GM19324 (cell line): Measurements from ENCODE around the gene EXOC3L2.
"Not testable (repeated sequence)": the region's sequence is repeated elsewhere in the genome, so short reads cannot be mapped to it uniquely, and the experiment has no call there.

Experiments
- ATAC-seq: cut with Tn5 transposase; IDR thresholded peaks from one replicate; pipeline ENCODE4 v1.9.1; 2021; ENCODE audit warnings: mild to moderate bottlenecking, moderate library complexity; ENCODE audit not compliant: unreplicated experiment, low FRiP score

EXOC3L2 gene

DNA sequence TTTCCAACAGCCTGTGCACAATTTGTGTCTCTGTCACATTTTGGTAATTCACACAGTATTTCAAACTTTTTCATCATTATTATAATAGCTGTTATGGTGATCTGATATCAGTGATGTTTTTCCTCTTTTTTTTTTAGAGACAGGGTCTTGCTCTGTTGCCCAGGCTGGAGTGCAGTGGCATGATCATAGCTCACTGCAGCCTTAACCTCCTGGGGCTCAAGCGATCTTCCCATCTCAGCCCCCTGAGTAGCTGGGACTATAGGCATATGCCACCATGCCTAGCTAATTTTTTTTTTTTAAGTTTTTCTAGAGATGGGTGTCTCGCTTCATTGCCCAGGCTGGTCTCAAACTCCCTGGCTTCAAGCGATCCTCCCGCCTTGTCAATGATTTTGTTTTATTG is 11.6 kb upstream of the EXOC3L2 start:
- no peak for ATAC-seq

DNA sequence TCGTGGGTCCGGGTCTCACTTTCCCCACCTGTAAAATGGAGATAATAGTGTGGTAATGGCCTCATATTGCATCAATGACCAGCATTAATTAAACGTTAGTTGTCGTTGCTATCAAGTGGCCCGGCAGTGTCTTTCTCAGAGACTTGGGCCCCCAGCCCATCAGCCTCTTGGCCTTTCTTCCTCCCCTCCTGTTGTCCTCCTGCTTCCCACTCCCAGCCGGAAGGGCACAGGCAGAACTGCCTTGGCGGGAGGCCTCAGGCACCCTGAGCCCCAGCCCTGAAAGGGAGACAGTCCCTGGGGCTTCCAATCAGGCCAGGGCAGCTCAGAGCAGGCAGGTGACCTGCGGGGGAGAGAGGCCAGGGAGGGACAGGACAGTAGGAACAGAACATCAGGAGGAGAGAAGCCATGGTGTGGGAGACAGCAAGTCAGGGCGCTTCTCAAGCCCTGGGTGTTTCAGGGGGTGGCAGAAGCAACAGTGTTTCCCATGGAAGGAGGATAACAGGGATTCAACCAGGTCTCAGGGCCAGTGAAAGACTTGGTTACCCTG is 10.5 kb upstream of the EXOC3L2 start:
- ATAC-seq: no peak

DNA sequence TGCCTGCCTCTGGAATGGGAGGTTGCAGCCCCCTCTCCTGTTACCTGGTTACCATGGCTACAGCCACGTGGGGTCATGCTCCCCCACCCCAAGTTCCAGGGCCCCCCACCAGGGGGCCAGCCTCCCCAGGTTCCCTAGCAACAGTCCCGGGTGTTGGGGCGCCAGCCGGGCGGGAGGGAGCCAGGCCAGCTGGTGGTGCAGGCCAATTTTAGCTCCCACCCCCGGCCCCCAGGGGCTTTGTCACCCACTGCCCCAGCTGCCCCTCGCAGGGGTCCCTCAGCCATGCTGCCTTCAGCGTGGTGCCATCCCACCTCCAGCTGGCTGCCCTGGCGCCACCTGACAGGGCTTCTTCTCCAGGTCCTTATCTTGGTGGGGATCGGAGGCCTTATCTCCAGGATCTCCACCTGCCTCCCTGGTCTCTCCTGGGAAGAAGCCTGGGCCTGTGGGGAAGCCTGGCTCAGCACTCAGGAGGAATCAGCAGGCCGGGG is 8.9 kb upstream of the EXOC3L2 start:
- no peak for ATAC-seq

DNA sequence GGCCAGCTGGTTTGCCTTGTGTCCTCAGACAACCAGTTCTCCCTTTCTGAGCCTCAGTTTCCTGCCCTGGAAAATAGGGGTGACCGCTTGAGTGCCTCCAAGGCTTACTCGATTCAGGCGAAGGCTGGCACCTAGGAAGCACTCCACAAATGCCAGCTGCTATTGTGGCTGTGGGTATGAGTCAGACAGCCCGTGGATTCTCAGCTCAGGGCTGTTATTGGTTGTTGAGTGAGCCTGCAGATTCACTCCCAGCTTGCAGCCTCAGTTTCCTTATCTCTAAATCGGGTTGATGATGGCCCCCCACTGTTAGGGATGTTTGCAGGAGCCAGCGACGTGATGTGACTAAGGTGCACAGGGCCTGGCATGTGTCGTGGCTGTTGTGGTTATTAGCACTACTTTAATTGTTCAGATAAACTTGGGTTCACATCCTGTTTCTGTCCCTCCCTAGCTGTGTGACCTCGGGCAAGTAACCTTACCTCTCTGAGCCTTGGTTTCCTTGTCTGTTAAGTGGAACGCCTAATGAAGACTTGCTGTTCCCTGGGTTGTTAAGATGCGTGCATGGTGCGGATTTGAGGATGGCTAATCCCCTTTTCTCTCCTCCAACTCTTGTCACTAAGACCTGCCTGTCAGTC is 8.3 kb upstream of the EXOC3L2 start:
- ATAC-seq: no peak

DNA sequence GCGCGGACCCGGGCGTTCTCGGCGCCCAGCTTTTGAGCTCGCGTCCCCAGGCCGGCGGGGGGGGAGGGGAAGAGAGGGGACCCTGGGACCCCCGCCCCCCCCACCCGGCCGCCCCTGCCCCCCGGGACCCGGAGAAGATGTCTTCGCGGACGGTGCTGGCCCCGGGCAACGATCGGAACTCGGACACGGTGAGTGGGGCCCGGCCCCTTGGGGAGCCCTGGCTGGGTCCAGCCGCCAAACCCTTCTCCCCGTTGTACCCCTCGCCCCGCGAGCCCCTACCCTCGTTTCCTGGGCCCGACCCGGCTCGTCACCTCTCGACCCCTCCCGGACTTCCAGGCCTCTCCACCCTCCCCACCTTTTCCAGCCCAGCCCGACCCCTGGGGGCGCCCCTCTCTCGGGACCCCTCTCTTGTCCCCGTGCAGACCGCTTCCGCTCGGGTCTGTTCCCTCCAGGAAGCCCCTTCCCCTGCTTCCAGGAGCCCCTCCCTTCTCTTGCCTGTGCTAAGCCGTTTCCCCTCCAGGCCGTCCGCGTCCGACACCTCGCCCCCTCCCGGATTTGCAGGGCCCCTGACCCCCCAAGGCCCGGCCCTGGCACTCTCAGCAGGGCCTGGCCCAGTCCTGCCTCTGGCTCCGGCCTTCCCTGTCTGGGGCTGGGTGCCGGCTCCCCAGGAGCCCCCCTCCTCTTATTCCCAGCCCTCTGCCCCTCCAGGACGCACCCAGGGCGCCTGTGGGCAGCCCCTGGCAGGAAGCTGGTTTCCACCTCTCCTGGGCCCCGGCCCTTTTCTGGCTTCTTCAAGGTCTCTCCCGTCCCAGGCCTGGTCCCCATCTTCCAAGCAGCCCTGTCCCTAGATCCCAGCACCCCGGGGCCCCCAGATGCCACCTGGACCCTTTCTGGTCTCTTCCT is 6.5 kb upstream of the EXOC3L2 start:
- no peak for ATAC-seq

DNA sequence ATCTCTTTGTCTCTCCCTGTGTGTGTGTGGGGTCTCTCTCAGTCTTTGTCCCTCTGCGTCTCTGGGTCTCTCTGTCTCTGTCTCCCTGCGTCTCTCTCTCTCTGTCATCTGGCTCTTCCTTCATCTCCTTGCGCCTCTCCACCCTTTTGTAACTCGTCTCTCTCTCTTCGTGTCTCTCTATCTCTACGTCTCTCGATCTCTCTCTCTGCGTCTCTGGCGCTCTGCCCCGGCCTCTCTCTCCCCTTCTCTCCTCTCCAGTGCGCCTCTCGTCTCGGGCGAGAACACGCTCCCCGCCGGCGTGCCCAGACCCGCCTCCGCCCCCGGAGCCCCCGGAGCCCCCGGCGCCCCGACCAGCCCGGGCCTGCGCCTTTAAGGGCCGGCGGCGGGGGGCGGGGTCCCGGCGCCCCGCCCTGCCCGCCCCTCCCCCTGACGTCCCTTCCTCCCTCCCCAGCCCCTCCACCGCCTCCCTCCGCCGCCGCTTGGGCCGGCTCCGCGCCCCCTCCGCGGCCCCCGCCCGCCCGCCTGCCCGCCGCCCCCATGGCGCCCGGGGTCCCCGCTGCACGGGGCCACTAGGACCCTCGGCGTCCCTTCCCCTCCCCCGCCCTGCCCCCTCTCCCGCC is 5.7 kb upstream of the EXOC3L2 start, which contains the start of gene MARK4:
MARK4 (plus strand) TSS at position 440 of the 620 bp plus-strand sequence. CDS start 318 bp downstream, outside the sequence.
- ATAC-seq: peak; percentile 53

DNA sequence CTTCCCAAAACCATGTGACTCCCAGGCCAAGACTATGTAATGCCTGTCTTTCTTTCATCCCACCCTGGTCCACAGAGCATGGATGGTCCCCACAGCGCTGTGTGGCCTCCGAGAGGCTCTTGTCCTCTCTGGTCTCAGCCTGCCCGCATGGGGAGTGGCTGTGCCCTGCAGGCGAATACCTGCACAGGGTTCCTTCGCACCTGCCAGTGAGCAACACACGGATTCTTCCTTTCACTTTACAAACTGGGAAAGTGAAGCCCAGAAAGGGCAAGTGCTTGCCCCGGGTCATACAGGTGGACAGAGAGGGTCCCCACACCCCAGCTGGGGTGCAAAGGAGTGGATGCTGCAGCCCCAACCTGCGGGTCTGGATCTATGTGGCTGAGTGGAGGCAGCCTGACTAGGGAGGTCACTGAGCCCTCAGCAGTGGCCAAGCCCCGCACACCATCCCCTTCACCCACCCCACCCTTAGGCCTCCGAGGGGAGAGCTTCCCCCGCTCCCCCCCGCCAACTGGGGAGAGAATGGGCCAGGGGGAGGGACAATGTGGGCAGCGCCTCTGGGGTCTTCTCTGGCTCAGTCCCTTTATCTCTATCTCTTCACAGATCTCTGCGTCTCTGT is 5.1 kb upstream of the EXOC3L2 start:
- ATAC-seq: peak; percentile 6

DNA sequence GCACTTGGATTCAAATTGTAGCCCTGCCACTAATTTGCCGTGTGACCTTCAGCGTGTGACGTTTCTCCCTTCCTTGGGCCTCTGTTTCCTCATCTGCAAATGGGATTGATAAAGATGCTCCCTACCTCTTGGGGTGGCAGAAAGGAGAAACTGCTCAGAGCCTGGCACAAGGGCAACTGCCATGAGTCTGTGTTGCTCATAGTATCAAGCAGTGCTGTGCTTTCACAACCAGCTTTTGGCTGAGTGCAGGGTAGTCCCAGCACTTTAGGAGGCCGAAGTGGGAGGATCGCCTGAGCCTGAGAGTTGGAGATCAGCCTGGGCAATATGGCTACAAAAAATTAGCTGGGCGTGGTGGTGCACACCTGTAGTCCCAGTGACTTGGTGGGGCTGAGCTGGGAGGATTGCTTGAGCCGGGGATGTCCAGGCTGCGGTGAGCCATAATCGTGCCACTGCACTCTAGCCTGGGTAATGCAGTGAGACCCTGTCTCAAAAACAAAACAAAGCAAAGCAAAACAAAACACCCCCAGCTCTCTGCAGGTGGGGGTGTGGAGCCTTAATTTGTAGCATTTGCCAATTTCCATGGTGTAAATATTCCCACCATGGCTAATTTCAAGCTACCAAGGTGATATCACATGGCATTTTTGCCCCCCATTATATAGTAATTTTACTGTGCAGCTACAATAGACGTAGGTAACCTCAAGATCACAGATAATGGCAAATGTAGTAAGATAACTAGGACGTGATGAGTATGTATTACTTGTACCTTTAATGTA is 4.2 kb upstream of the EXOC3L2 start:
- no peak for ATAC-seq

DNA sequence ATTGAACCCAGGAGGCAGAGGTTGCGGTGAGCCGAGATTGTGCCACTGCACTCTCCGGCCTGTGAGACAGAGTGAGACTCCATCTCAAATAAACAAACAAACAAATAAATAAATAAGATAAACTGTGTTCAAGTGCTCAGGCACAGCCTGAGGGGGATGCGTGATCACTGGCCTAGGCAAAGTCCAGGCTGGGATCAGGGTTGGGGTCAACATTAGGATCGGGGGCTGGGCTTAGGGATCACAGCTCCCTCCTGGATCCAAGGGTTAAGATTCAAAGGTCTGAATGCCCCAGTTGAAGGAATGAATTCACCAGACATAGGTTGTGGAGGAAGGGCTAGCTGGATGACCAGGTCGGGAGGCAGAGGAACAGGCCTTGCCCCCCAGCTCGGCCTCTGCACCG is 1.9 kb upstream of the EXOC3L2 start:
- ATAC-seq: no peak

DNA sequence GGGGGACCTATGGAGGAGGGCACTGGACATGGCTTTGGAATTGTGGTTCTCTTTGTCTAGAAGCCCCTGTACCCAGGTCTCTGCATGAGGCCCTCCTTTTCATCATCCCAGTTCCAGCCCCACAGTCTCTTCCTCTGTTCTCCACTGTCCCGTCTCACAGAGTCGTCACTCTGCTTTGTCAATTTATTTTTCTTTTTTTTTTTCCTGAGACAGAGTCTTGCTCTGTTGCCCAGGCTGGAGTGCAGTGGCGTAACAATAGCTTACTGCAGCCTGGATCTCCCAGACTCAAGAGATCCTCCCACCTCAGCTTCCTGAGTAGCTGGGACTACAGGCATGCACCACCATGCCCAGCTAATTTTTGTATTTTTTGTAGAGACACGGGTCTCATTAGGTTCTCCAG is 619 bp upstream of the EXOC3L2 start:
- no peak for ATAC-seq

DNA sequence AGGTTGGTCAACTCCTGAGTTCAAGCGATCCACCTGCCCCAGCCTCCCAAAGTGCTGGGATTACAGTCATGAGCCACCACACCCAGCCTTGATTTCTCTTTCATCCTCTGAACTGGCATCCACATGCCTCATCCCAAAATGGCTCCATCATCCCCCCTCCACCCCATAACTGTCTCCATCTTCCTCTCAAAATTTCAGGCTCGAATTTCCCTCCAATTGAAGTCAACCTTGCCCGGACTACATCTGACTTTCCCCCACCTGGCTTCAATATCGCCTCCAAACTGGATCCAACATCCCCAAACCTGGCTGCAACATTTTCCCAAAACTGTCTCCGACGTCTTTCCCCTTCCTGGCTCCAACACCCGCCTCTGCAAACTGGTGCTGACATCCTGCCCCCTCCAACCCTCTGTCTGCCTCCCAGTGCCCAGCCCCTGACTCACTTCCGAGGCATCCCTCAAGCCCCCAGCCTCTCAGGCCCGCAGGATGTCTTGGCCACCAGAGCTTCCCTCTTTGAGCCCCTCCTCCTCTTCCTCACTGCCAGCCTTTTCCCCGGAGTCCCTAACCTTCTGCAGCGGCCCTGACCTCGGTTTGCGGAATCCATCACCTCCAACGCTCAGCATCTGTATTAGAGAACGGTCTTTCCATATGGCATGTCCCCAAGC is 943 bp downstream of the EXOC3L2 start:
- ATAC-seq: no peak

DNA sequence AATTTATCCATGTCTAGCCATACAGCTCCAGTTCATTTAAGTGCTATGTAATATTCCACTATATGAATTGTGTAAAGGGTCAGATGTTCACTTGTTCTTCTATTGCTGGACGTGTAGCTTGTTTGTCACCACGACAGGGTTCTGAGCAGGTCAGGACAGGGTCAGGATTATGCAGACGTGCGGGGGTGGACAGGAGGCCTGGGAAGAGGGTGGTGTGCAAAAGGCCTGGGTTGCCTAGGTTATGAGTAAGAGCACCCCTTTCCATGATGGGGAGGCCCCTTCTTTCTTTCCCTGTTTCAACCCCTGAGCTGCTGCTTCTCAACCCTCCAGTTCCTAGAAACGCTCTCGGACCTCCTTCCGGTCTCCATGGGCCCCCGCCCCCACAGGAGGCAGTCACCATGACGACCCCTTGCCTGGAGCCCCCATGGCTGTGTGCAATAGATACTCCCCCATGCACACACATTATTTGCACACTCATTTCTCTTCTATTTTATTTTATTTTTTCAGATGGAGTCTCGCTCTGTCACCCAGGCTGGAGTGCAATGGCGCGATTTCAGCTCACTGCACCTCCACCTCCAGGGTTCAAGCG is 2.0 kb downstream of the EXOC3L2 start:
- no peak for ATAC-seq

DNA sequence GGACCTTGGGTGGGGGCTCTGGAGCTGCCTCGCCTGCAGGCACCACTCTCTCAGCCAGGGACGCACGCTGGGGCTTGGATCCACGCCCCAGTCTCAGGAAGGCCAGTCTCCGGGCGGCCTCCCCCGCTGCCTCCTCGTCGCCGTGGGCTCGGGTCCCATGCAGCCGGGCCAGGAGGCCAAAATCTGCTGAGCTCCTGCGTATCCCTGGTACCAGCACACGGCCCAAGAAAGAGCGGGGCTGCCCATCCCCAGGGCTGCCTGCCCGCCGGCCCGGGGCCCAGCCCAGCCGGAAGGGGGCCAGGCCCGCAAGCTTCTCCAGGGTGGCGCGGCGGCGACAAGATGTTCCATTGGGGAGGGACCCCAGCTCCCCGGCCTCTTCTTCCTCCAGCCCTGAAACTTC is 6.7 kb downstream of the EXOC3L2 start:
- ATAC-seq: no peak

DNA sequence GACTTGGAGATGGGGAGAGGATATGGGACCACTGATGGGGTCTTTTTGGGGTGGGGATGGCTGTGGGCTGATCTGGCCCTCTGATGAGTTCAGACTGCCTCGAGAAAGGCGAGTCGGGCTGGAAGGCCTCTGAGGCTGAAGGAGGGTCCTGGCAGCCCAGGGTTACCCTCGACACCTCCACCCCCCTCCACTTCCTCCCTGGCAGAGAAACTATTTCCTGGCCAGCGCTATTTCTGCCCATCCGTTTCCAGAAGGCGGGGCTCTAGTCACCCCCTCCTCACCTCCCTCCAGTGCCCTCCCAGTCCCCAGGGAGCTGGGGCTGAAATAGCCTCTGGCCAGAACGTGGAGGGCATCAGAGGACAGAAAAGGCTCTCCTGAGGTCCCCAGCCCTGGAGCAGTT is 9.7 kb downstream of the EXOC3L2 start:
- no peak for ATAC-seq

DNA sequence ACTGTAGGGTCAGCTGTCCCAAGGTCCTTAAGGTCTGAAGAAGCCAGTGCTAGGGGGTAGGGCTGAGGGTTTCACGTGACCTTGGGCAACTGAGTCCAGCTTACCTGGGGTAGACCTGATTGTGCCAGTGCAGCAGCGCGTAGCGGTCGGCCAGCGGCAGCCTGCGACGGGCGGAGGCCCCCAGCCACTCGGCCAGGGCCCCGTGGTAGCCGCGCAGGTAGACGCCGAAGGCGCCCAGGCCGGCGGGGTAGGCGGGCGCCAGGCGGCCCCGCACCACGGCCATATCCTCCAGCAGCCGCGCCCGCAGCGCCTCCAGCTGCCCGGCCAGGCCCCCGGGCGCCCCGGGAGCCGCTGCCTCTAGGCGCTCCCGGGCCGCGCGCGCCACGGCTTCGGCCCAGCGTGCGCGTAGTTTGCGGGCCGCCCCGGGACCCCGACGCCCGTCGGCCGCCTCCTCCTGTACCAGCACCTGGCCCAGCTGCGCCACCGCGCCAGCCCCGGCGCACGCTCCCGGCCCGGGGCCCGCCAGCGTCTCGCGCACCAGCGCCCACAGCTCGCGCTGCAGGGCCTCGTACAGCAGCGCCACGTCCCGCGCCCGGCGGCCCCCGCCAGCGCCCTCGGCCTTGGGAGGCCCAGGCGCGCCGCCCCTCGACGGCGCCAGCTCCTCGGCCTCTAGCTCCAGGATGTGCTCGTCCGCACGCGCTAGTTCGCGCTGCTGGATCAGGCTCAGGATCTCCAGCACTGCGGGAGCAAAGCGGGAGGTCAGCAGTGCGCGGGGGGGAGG is 10.9 kb downstream of the EXOC3L2 start:
- no peak for ATAC-seq

DNA sequence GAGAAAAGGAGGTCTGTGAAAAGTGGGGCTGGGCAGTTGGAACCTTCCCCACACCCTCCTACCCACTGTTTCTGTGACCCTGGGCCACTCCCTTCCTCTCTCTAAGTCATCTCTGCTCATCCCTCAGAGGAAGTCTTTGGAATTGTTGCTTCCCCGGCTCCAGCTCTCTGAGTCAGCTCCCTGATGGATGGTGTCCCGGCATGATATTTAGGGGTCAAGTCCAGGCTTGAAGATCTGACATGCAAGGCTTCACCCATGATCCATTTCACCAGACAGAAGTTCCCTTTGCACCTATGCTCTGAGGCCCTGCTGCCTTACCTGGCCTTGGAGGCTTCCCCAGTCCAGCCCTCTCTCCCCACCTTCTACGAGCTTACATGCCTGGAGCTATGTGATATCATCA is 13.3 kb downstream of the EXOC3L2 start:
- no peak for ATAC-seq

DNA sequence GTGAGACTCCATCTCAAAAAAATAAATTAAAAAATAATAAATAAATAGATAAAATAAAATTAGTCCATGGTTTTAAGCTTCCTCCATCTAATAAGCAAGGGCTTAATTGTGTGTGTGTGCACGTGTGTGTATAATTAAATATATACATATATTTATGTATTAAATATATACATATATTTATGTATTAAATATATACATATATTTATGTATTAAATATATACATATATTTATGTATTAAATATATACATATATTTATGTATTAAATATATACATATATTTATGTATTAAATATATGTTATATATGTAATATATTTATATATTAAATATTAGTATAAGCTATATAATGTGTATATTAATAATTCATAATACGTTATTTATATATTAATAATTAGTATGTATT is 16.2 kb downstream of the EXOC3L2 start:
- not testable (repeated sequence) for ATAC-seq

DNA sequence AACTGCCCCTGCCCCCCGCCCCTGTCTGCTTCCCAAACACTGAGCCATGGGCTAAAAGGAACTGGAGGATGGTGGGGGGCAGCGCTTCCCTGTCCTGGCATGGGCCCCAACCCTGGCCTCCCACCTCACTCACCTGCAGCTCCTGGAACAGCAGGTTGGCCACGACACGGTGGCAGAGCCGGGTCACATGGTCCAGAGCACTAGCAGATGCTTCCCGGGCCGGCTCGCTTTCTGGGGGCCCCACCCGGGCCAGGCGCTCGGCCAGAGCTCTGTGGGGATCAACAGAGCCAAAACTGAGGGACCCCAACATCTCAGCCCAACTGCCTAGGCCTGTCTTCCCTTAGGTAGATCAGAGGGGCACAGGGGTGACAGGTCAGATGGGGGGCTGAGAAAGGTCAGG is 20.6 kb downstream of the EXOC3L2 start:
- ATAC-seq: no peak
